T follicular helper cell (primary cell): ENCODE results near the gene NT5C.
"Not testable (repeated sequence)": the region's sequence is repeated elsewhere in the genome, so short reads cannot be mapped to it uniquely, and the experiment has no call there.

Source experiments
- DNase-seq: peaks from one replicate; pipeline ENCODE4 v3.0.0-alpha.2; 2020; ENCODE audit warnings: low read depth

NT5C gene

DNA sequence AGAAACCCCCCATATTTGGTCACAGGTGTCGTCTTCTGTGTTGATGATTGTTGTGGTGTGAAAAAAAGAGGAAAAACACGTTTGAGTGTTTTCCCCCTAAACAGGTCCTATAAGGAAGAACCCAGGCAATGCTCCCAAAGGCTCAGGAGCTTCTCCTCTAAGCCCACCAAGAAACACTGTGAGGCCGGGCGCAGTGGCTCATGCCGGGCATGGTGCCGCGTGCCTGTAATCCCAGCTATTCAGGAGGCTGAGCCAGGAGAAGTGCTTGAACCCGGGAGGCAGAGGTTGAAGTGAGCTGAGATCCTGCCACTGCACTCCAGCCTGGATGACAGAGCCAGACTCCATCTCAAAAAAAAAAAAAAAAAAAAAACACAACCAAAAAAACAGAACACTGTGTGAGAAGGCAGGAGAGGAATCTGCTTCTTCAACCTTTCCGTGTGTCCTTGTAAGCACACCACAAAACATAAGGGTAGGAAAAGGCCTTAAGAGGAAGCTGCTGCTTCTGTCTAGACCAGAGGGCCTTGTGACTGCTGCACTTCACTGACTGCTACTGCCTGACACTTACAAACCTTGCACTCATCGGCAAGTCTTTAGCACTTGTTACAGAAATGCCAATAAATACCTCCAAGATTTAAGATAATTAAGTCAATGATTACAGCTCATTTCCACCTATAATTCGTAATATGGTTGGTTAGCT lies 13.4 kb upstream of the NT5C start:
- DNase-seq, result no peak

DNA sequence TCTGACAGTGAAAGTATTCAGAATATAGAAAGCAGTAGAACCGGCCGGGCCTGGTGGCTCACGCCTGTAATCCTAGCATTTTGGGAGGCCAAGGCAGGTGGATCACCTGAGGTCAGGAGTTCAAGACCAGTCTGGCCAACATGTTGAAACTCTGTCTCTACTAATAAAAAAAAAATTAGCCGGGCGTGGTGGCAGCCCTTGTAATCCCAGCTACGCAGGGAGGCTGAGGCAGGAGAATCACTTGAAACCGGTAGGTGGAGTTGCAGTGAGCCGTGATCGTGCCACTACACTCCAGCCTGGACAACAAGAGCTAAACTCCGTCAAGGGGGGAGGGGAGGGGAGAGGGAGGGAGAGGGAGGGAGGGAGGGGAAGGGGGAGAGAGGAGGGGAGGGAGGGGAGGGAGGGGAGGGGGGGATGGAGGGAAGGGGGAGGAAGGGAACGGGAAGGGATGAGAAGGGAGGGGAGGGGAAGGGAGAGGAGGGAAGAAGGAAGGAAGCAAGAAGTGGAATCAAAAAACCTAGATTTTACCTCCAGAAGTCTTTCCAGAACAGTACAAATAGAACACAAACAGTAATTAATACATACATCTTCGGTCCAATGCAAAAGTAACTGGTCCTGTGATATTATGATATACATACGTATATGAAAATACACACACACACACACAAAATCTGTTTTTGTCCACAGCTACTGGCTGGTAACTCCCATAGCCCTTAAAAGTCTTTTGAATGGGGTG lies 10.9 kb upstream of the NT5C start:
- DNase-seq, result no peak

DNA sequence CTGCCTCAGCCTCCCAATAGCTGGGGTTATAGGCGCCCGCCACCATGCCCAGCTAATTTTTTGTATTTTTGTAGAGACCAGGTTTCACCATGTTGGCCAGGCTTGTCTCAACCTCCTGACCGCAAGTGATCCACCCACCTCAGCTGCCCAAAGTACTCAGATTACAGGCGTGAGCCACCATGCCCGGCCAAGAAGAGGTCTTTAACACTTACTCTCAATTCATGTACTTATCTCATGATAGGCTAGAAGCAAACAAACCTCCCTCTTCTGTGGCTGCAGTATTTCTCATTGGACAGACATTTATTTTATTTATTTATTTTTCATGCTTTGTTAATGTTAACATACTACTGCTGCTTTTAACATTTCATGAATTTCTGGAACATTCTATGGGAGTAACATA lies 7.0 kb upstream of the NT5C start:
- DNase-seq, result no peak

DNA sequence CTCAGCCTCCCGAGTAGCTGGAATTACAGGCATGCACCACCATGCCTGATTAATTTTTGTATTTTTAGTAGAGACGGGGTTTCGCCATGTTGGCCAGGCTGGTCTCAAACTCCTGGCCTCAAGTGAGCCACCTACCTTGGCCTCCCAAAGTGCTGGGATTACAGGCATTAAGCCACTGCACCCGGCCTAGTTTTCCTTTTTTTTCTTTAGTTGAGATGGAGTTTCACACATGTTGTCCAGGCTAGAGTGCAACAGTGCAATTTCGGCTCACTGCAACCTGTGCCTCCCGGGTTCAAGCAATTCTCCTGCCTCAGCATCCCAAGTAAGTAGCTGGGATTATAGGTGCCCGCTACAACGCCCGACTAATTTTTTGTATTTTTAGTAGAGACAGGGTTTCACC lies 6.2 kb upstream of the NT5C start:
- DNase-seq, result not testable (repeated sequence)

- no peak for DNase-seq
Measured at GRCh38 chr17:75135946-75136345, 4.4 kb upstream of the NT5C start.

GRCh38 chr17:75135452-75135851 lies 3.9 kb upstream of the NT5C start:
- DNase-seq, result no peak

DNA sequence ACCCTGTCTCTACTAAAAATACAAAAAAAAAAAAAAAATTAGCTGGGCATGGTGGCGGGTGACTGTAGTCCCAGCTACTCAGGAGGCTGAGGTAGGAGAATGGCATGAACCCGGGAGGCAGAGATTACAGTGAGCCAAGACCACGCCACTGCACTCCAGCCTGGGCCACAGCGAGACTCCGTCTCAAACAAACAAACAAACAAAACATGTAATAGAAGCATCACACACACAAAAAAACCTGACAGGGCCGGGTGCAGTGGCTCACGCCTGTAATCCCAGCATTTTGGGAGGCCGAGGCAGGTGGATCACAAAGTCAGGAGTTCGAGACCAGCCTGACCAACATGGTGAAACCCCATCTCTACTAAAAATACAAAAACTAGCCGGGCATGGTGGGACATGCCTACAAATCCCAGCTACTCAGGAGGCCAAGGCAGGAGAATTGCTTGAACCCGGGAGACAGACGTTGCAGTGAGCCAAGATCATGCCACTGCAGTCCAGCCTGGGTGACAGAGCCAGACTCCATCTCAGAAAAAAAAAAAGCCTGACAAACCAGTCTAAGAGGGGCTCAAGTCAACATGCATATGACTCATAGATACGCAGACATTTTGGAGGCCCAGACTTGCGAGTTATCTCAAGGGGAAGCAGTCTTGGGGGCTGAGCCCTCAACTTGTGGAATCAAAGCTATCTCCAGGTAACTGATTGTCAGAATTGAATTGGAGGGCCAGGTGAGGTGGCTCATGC lies 2.2 kb upstream of the NT5C start:
- DNase-seq, result not testable (repeated sequence)

DNA sequence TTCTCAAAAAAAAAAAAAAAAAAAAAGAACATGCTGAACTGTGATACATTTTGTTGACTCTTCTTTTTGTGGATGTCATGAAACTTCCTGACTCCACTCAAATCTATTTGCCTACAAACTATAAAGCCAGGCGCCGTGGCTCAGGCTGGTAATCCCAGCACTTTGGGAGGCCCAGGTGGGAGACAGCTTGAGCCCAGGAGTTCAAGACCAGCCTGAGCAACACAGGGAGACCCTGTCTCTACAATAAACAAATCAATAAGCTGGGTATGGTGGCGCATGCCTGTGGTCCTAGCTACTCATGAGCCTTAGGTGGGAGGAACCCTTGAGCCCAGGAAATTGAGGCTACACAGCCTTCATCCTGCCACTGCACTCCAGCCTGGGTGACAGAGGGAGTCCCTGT lies 1.5 kb upstream of the NT5C start:
- DNase-seq, result no peak

DNA sequence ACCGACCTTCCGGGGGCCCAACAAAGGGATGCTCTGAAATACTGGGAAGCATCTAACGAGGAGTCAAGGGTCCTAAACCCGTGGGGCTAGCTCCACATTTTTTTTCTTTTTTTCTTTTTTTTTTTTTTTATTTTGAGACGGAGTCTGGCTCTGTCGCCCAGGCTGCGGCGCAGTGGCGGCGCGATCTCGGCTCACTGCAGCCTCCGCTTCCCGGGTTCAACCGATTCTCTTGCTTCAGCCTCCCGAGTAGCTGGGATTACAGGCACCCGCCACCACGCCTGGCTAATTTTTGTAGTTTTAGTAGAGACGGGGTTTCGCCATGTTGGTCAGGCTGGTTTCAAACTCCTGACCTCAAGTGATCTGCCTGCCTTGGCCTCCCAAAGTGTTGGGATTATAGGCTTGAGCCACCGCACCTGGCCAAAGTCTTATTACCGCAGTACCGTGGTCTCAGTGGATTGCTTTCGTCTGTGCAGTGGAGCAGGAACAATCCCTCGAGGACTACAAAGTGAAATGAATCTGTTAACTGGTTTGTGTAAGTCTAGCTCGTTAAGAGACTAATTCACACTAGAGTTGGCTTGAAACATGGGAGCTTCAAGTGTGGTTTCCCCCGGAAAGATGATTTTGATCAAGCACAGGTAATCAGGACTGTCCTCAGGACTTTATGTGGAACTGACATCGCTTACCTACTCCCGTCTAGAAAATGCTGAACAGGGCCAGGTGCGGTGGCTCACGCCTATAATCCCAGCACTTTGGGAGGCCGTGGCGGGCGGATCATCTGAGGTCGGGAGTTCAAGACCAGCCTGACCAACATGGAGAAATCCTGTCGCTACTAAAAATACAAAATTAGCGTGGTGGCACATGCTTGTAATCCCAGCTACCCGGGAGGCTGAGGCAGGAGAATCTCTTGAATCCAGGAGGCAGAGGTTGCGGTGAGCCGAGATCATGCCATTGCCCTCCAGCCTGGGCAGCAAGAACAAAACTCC lies 767 bp upstream of the NT5C start:
- not testable (repeated sequence) for DNase-seq

- DNase-seq, result no peak
Measured at GRCh38 chr17:75130632-75131277, 787 bp downstream of the NT5C start.

GRCh38 chr17:75130059-75130631 lies 1.4 kb downstream of the NT5C start:
- no peak for DNase-seq

DNA sequence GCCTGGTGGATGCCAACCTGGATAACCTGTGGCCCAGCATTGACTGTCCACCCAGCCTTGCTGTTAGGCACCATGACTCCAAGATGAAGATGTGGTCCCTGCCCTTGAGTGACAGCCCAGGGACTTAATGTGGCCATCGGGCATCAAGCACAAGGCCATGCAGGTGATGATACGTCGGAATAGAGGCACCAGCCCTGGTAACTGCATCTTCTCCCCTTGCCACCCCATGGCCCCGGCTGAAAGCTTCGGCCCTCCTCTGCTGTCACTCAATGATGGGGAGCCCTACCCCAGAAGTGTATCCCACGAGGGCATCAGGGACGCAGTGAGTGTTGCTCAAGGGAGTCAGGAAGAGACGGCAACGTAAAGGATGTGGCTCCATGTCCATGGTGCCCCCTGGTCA lies 2.0 kb downstream of the NT5C start:
- no peak for DNase-seq

DNA sequence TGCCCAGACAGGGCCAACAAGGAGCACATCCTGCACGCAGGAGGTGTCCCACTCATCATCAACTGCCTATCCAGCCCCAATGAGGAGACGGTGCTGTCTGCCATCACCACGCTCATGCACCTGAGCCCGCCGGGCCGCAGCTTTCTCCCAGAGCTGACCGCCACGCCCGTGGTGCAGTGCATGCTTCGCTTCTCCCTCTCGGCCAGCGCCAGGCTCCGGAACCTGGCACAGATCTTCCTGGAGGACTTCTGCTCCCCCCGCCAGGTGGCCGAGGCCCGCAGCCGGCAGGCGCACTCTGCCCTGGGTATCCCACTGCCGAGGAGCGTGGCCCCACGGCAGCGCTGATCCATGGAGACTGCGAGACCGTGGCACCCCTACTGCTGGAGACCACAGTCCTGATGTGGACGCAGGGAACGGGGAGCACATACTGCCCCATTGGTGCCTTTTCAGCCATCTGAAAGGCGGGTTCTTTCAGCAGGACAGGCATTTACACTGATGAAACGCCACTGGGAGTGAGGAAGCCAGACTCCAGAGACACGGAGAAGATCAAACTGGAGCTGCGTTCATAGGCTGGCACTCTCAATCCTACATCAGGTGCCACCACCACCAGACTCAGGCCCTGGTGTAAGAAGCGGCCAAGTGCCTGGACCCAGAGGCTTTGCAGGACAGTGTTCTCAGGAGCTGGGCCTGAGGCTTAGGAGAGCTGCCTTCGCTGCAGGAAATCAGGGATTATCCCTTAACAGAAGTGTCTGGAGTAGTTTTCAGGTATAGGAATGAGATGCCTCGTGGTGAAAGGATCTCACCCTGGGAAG lies 2.6 kb downstream of the NT5C start:
- DNase-seq, result no peak

DNA sequence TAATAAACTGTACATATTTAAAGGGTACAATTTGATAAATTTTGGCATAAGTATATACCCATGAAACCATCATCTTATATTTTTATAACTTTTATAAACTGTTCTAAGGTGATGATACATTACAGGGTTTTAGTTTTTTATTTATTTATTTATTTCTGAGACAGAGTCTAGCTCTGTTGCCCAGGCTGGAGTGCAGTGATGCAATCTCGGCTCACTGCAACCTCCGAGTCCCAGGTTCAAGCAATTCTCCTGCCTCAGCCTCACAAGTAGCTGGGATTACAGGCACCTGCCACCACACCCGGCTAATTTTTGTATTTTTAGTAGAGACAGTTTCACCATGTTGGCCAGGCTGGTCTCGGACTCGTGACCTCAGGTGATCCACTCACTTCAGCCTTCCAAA lies 3.6 kb downstream of the NT5C start:
- not testable (repeated sequence) for DNase-seq

DNA sequence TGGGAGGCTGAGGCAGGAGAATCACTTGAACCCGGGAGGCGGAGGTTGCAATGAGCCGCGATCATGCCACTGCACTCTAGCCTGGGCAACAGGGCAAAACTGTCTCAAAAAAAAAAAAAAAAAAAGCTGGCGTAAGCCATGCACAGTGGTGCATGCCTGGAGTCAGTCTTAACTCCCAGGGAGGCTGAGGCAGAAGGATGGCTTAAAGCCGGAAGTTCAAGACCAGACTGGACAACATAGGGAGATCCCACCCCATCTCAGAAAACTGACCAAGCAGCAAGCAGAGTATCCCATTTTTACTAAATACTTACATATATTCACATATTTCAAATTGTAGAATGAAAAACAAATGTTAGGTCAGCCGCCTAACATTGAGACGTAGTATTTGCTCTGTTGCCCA lies 4.6 kb downstream of the NT5C start:
- no peak for DNase-seq

- no peak for DNase-seq
Measured at GRCh38 chr17:75125984-75126383, 5.6 kb downstream of the NT5C start.

GRCh38 chr17:75124819-75125162 lies 6.8 kb downstream of the NT5C start:
- no peak for DNase-seq

- no peak for DNase-seq
Measured at GRCh38 chr17:75124041-75124818, 7.3 kb downstream of the NT5C start.

DNA sequence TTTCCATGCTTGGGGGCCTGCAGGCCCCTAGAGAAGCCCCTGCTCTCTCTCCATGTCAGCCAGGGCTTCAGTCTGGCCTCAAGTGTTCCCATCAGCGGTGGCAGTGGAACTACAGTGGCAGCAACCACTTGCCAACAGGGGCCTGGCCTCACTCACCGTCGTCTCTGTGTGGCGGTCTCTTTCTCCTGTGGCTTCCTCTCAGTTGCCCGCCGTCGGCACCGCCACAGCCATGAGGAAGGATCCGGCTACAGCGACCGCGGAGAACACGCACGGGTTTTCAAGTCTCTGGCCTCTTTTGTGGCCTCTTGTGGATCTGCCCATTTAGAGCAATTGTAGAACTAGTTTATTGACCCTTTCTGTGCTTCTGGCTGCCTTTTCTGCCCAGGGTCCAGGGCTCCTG lies 13.2 kb downstream of the NT5C start:
- no peak for DNase-seq
